SK-N-SH treated with all-trans-retinoic acid at 6 μM for 48 hours (cell line): ENCODE measurements around the gene FILIP1.

ENCODE experiments used
- ATAC-seq: fragments of 200-7000 bp; cut with Tn5 transposase; 3 replicates; pipeline ENCODE4 v1.9.1; 2020; ENCODE audit warnings: mild to moderate bottlenecking, moderate library complexity
- ARNTL ChIP-seq: fragments of 450-650 bp; formaldehyde crosslinking; IDR thresholded peaks from 2 replicates; pipeline ENCODE4 v1.5.0; 2020; ENCODE audit warnings: low read depth, mild to moderate bottlenecking, moderate library complexity, borderline replicate concordance
- BACH2 ChIP-seq: fragments of 250-450 bp; sonication (Bioruptor Pico); IDR thresholded peaks from 2 replicates; pipeline ENCODE4 v1.9.0; 2021; ENCODE audit warnings: mild to moderate bottlenecking, borderline replicate concordance
- CSDC2 ChIP-seq: fragments of 250-450 bp; sonication (Bioruptor Pico); IDR thresholded peaks from 2 replicates; pipeline ENCODE4 v1.5.0; 2020; ENCODE audit warnings: mild to moderate bottlenecking, moderate library complexity
- CSRNP3 ChIP-seq: fragments of 250-450 bp; sonication (Bioruptor Pico); IDR thresholded peaks from 2 replicates; pipeline ENCODE4 v1.5.1; 2021; ENCODE audit warnings: mild to moderate bottlenecking, moderate library complexity
- GLIS3 ChIP-seq: fragments of 250-450 bp; sonication (Bioruptor Pico); IDR thresholded peaks from 2 replicates; pipeline ENCODE4 v1.5.0; 2020; ENCODE audit warnings: mild to moderate bottlenecking, moderate library complexity
- ISL1 ChIP-seq: fragments of 250-450 bp; sonication (Bioruptor Pico); IDR thresholded peaks from 2 replicates; pipeline ENCODE4 v2.1.2; 2022; ENCODE audit warnings: mild to moderate bottlenecking, moderate library complexity
- OSR1 ChIP-seq: fragments of 250-450 bp; sonication (Bioruptor Pico); IDR thresholded peaks from 2 replicates; pipeline ENCODE4 v1.8.0; 2022; ENCODE audit warnings: moderate library complexity, mild to moderate bottlenecking, inconsistent platforms
- PATZ1 ChIP-seq: fragments of 250-450 bp; sonication (Bioruptor Pico); IDR thresholded peaks from 2 replicates; pipeline ENCODE4 v1.8.0; 2020; ENCODE audit warnings: mild to moderate bottlenecking, moderate library complexity, borderline replicate concordance
- POU6F1 ChIP-seq: fragments of 250-450 bp; sonication (Bioruptor Pico); IDR thresholded peaks from 2 replicates; pipeline ENCODE4 v1.8.0; 2021; ENCODE audit warnings: low read depth, mild to moderate bottlenecking, moderate library complexity, borderline replicate concordance
- PPARA ChIP-seq: fragments of 250-450 bp; sonication (Bioruptor Pico); IDR thresholded peaks from 2 replicates; pipeline ENCODE4 v1.5.0; 2020; ENCODE audit warnings: mild to moderate bottlenecking, borderline replicate concordance
- RARB ChIP-seq: fragments of 250-450 bp; sonication (Bioruptor Pico); IDR thresholded peaks from 2 replicates; pipeline ENCODE4 v1.8.0; 2021; ENCODE audit warnings: mild to moderate bottlenecking, moderate library complexity
- SNAI2 ChIP-seq: fragments of 250-450 bp; sonication (Bioruptor Pico); IDR thresholded peaks from 2 replicates; pipeline ENCODE4 v1.5.0; 2020; ENCODE audit warnings: mild to moderate bottlenecking, moderate library complexity
- TCF4 ChIP-seq: fragments of 250-450 bp; sonication (Bioruptor Pico); IDR thresholded peaks from 2 replicates; pipeline ENCODE4 v1.8.0; 2021; ENCODE audit warnings: mild to moderate bottlenecking, moderate library complexity, borderline replicate concordance
- TOX ChIP-seq: fragments of 250-450 bp; sonication (Bioruptor Pico); IDR thresholded peaks from 2 replicates; pipeline ENCODE4 v1.8.0; 2021; ENCODE audit warnings: mild to moderate bottlenecking, moderate library complexity, borderline replicate concordance
- ZC3H10 ChIP-seq: fragments of 250-450 bp; sonication (Bioruptor Pico); IDR thresholded peaks from 2 replicates; pipeline ENCODE4 v1.5.1; 2021; ENCODE audit warnings: mild to moderate bottlenecking, moderate library complexity
- ZFP3 ChIP-seq: fragments of 250-450 bp; sonication (Bioruptor Pico); IDR thresholded peaks from 2 replicates; pipeline ENCODE4 v1.5.0; 2020; ENCODE audit warnings: mild to moderate bottlenecking, moderate library complexity
- ZFP30 ChIP-seq: fragments of 450-650 bp; formaldehyde crosslinking; IDR thresholded peaks from 2 replicates; pipeline ENCODE4 v1.5.0; 2022; ENCODE audit warnings: mild to moderate bottlenecking, moderate library complexity
- ZNF70 ChIP-seq: fragments of 450-650 bp; formaldehyde crosslinking; IDR thresholded peaks from 2 replicates; pipeline ENCODE4 v1.5.0; 2020; ENCODE audit warnings: mild to moderate bottlenecking, moderate library complexity
- ZNF8 ChIP-seq: fragments of 450-650 bp; formaldehyde crosslinking; IDR thresholded peaks from 2 replicates; pipeline ENCODE4 v1.5.0; 2020; ENCODE audit warnings: mild to moderate bottlenecking, moderate library complexity
- TF ChIP-seq, protein P1 (sequence below): fragments of 250-450 bp; sonication (Bioruptor Pico); IDR thresholded peaks from 2 replicates; pipeline ENCODE4 v1.5.0; 2020; ENCODE audit warnings: mild to moderate bottlenecking, moderate library complexity
- TF ChIP-seq, protein P2 (sequence below): fragments of 250-450 bp; sonication (Bioruptor Pico); IDR thresholded peaks from 2 replicates; pipeline ENCODE4 v1.5.1; 2020; ENCODE audit warnings: low read depth, mild to moderate bottlenecking, moderate library complexity

FILIP1 gene

DNA sequence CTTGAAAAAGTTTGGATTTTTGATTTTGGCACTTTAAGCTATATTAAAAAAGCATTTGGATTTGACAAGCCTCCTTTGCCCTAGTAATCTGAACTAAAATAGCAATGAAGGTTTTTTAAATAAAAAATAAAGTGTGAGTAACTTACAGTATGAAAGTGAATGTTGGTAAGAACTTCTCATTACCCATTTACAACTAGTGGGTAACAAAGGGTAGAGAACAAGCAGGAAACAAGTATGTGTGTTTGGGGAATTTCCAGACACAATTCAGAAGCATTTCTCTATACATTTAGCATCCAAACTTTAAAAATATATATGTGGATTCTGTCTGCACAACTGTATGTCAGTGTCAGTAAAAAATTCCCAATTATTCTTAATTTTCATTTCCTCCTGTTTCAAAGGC is 211.9 kb downstream of the FILIP1 start:
- TF ChIP-seq ISL1 (no peak), PATZ1 (CRISPR knock-in tag) (no peak), GLIS3 (CRISPR knock-in tag) (no peak), ZNF70 (CRISPR knock-in tag) (no peak), RARB (CRISPR knock-in tag) (no peak), TCF4 (CRISPR knock-in tag) (no peak), ARNTL (CRISPR knock-in tag) (no peak), BACH2 (no peak), OSR1 (CRISPR knock-in tag) (no peak), ZNF8 (CRISPR knock-in tag) (no peak)
- TF ChIP-seq, protein P1, sequence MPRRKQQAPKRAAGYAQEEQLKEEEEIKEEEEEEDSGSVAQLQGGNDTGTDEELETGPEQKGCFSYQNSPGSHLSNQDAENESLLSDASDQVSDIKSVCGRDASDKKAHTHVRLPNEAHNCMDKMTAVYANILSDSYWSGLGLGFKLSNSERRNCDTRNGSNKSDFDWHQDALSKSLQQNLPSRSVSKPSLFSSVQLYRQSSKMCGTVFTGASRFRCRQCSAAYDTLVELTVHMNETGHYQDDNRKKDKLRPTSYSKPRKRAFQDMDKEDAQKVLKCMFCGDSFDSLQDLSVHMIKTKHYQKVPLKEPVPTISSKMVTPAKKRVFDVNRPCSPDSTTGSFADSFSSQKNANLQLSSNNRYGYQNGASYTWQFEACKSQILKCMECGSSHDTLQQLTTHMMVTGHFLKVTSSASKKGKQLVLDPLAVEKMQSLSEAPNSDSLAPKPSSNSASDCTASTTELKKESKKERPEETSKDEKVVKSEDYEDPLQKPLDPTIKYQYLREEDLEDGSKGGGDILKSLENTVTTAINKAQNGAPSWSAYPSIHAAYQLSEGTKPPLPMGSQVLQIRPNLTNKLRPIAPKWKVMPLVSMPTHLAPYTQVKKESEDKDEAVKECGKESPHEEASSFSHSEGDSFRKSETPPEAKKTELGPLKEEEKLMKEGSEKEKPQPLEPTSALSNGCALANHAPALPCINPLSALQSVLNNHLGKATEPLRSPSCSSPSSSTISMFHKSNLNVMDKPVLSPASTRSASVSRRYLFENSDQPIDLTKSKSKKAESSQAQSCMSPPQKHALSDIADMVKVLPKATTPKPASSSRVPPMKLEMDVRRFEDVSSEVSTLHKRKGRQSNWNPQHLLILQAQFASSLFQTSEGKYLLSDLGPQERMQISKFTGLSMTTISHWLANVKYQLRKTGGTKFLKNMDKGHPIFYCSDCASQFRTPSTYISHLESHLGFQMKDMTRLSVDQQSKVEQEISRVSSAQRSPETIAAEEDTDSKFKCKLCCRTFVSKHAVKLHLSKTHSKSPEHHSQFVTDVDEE (CRISPR knock-in tag): no peak
- TF ChIP-seq, all 23 proteins: peak for 0
- no peak for ATAC-seq

DNA sequence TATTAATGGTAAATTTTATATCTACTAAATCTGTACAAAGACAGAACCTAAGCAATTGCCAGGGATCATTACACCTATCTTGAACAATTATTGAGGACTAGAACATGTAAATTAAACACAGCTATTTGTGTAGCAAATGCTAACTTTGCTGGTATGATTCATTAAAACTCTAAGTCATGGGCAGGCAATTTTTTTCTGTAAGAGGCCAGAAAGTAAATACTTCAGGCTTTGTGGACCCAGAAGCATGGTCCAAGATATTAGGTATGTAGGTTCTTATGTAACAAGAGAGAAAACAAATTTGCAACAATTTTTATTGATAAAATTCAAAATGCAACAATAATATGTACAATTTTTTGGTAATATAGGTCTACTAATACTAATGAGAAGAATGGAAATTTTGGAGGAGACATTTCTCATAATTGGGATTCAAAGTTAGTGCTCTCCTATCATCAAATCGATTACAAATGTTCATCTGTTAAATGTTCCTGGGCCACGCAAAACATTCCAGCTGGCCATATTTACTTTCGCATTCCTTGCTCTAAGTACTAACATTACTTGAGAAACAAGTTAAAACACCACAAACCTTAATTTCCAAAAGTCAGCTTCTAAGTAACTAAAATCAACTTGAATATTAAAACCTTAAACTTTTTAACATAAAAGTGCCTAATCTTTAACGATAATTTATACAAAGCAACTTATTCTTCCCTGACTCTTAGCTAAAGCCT is 213.3 kb downstream of the FILIP1 start:
- TF ChIP-seq PPARA (CRISPR knock-in tag): no peak
- no peak for TF ChIP-seq OSR1 (CRISPR knock-in tag)
- no peak for TF ChIP-seq ARNTL (CRISPR knock-in tag)
- no peak for TF ChIP-seq ZNF8 (CRISPR knock-in tag)
- TF ChIP-seq SNAI2 (CRISPR knock-in tag): no peak
- no peak for TF ChIP-seq CSDC2 (CRISPR knock-in tag)
- no peak for TF ChIP-seq CSRNP3 (CRISPR knock-in tag)
- no peak for TF ChIP-seq ISL1
- TF ChIP-seq, protein P1 (CRISPR knock-in tag): no peak
- no peak for TF ChIP-seq POU6F1 (CRISPR knock-in tag)
- TF ChIP-seq, protein P2, sequence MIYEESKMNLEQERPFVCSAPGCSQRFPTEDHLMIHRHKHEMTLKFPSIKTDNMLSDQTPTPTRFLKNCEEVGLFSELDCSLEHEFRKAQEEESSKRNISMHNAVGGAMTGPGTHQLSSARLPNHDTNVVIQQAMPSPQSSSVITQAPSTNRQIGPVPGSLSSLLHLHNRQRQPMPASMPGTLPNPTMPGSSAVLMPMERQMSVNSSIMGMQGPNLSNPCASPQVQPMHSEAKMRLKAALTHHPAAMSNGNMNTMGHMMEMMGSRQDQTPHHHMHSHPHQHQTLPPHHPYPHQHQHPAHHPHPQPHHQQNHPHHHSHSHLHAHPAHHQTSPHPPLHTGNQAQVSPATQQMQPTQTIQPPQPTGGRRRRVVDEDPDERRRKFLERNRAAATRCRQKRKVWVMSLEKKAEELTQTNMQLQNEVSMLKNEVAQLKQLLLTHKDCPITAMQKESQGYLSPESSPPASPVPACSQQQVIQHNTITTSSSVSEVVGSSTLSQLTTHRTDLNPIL (CRISPR knock-in tag): no peak
- TF ChIP-seq BACH2: no peak
- TF ChIP-seq TOX (CRISPR knock-in tag): no peak
- no peak for TF ChIP-seq ZFP30 (CRISPR knock-in tag)
- TF ChIP-seq ZC3H10 (CRISPR knock-in tag): no peak
- no peak for TF ChIP-seq ZFP3 (CRISPR knock-in tag)
- TF ChIP-seq PATZ1 (CRISPR knock-in tag): no peak
- no peak for ATAC-seq
